K562 (cell line): ENCODE results near the gene GPNMB. TPM values are rescaled to one million over a fixed set of nuclear protein-coding genes. Genes with fewer than 3 reads are reported as not detected.

ENCODE experiments used
- ATAC-seq: fragments of 200-7000 bp; cut with Tn5 transposase; 3 replicates; pipeline ENCODE4 v1.9.1; 2020; ENCODE audit warnings: moderate library complexity
- BruUV-seq: library from RNA; stranded (reverse); fragments of 400-500 nt; replicated peaks from 2 replicates; lab custom pipeline; 2021; lab: Mats Ljungman, UMichigan
- CTCF ChIA-PET: fragments of 300-600 bp; formaldehyde crosslinking; extraction: SDS; loops from one replicate; lab custom pipeline; 2021; ENCODE audit warnings: low intra/inter-chr PET ratio; lab: Yijun Ruan, JAX
- POLR2A ChIA-PET: fragments of 300-600, 350-650 bp; sonication (Branson Sonifier 250); formaldehyde crosslinking; extraction: SDS; loops from one replicate; lab custom pipeline; 2021; ENCODE audit warnings: antibody characterized with exemption, inconsistent platforms; lab: Yijun Ruan, JAX
- DNase-seq, 4 experiments: peaks; one replicate each; pipeline versions ENCODE4 v3.0.0 to v3.0.0-alpha.2; 2011 to 2018; ENCODE audit warnings: low spot score in 3 of 4, mixed read lengths in 3 of 4; ENCODE audit errors: extremely low read depth in 1 of 4
- FAIRE-seq: peaks from 2 replicates; lab custom pipeline; 2011; peaks lifted over from hg19 to GRCh38; lab: Jason Lieb, UNC
- H2AFZ ChIP-seq: 2 replicates; pipeline ENCODE4 v1.6.0; 2011; ENCODE audit warnings: low read depth, low read length, control low read depth, inconsistent platforms
- H3K27ac ChIP-seq: fragments of 200-600 bp; 3 replicates; pipeline ENCODE4 v1.8.0; 2011; ENCODE audit warnings: low read depth, mild to moderate bottlenecking, control low read depth, inconsistent platforms, low read length, moderate library complexity, mixed read lengths; ENCODE audit errors: extremely low read depth
- H3K27me3 ChIP-seq, 2 experiments: fragments of 300-600 bp in 1 of 2; 2 replicates in 1 of 2; 3 replicates in 1 of 2; pipeline versions ENCODE4 v1.6.0 to v1.8.0; 2011; ENCODE audit warnings: inconsistent platforms in 2 of 2, low read length in 2 of 2, mild to moderate bottlenecking in 1 of 2, mixed read lengths in 1 of 2, moderate library complexity in 1 of 2; ENCODE audit not compliant: control insufficient read depth in 2 of 2, insufficient read depth in 2 of 2
- H3K36me3 ChIP-seq: fragments of 300-600 bp; 3 replicates; pipeline ENCODE4 v1.8.0; 2011; ENCODE audit warnings: mild to moderate bottlenecking, low read length, inconsistent platforms; ENCODE audit not compliant: control insufficient read depth, insufficient read depth
- H3K4me1 ChIP-seq, 2 experiments: fragments of 200-600 bp in 1 of 2; replicated peaks in 1 of 2; 2 replicates in 1 of 2; 3 replicates in 1 of 2; pipeline versions ENCODE4 v1.5.1 to v1.8.0; 2011; ENCODE audit warnings: inconsistent platforms in 2 of 2, low read length in 2 of 2, mild to moderate bottlenecking in 1 of 2, mixed read lengths in 1 of 2, moderate library complexity in 1 of 2; ENCODE audit not compliant: control insufficient read depth in 2 of 2, insufficient read depth in 2 of 2
- H3K4me2 ChIP-seq: 2 replicates; pipeline ENCODE4 v1.6.1; 2011; ENCODE audit warnings: low read length, control low read depth, inconsistent platforms, mixed read lengths; ENCODE audit not compliant: insufficient read depth
- H3K4me3 ChIP-seq: fragments of 200-600 bp; sonication (generic), shearing (Covaris generic); 2 replicates; pipeline ENCODE4 v1.5.1; 2016; ENCODE audit warnings: control low read depth, inconsistent platforms
- H3K79me2 ChIP-seq: fragments of 200-600 bp; 3 replicates; pipeline ENCODE4 v1.8.0; 2011; ENCODE audit warnings: low read length, inconsistent platforms; ENCODE audit not compliant: control insufficient read depth, insufficient read depth
- H3K9ac ChIP-seq, 2 experiments: 2 replicates each; pipeline versions ENCODE4 v1.6.0 to v1.6.1; 2011; ENCODE audit warnings: low read depth in 2 of 2, low read length in 2 of 2, control low read depth in 1 of 2, inconsistent platforms in 1 of 2, mild to moderate bottlenecking in 1 of 2, mixed read lengths in 1 of 2; ENCODE audit not compliant: insufficient read depth in 1 of 2
- H3K9me1 ChIP-seq: one replicate; pipeline ENCODE4 v1.6.0; 2011; ENCODE audit warnings: inconsistent platforms, mild to moderate bottlenecking, low read length, moderate library complexity; ENCODE audit not compliant: control insufficient read depth, insufficient read depth
- H3K9me3 ChIP-seq: replicated peaks from 2 replicates; pipeline ENCODE4 v1.5.1; 2011; ENCODE audit warnings: low read depth, low read length, inconsistent platforms; ENCODE audit not compliant: control insufficient read depth, insufficient read depth
- H4K20me1 ChIP-seq: replicated peaks from 2 replicates; pipeline ENCODE4 v1.6.1; 2011; ENCODE audit warnings: low read length, inconsistent platforms, mixed read lengths; ENCODE audit not compliant: control insufficient read depth, insufficient read depth
- ATF3 ChIP-seq, 2 experiments: fragments of 450-650 bp in 1 of 2; sonication (generic) in 1 of 2; formaldehyde crosslinking in 1 of 2; IDR thresholded peaks in 1 of 2; conservative IDR thresholded peaks in 1 of 2; 2 replicates each; pipeline versions ENCODE4 v1.6.1 to v1.8.1; 2016 to 2023; ENCODE audit warnings: mild to moderate bottlenecking in 2 of 2, moderate library complexity in 2 of 2, inconsistent platforms in 1 of 2, missing genetic modification reagents in 1 of 2
- BRD4 ChIP-seq: fragments of 200-600 bp; sonication (generic); IDR thresholded peaks from 2 replicates; pipeline ENCODE4 v1.6.1; 2017; ENCODE audit warnings: inconsistent platforms
- CREB3L1 ChIP-seq: fragments of 450-650 bp; IDR thresholded peaks from 2 replicates; pipeline ENCODE4 v1.6.1; 2014; ENCODE audit warnings: low read depth, mild to moderate bottlenecking, moderate library complexity, borderline replicate concordance
- HDAC8 ChIP-seq: fragments of 450-650 bp; IDR thresholded peaks from 2 replicates; pipeline ENCODE4 v1.6.1; 2016; ENCODE audit warnings: mild to moderate bottlenecking, missing genetic modification characterization, moderate library complexity, missing compliant biosample characterization
- HDGF ChIP-seq: fragments of 450-650 bp; IDR thresholded peaks from 2 replicates; pipeline ENCODE4 v1.6.1; 2016
- MECOM ChIP-seq: fragments of 250-450 bp; sonication (Bioruptor Pico); IDR thresholded peaks from 2 replicates; pipeline ENCODE4 v1.8.0; 2022; ENCODE audit warnings: inconsistent platforms
- NBN ChIP-seq: fragments of 450-650 bp; IDR thresholded peaks from 2 replicates; pipeline ENCODE4 v1.6.1; 2016; ENCODE audit warnings: low read depth, mild to moderate bottlenecking
- ZBTB1 ChIP-seq: sonication (generic); formaldehyde crosslinking; IDR thresholded peaks from 2 replicates; pipeline ENCODE4 v1.8.1; 2023; ENCODE audit warnings: missing genetic modification reagents, low read depth, mild to moderate bottlenecking, borderline replicate concordance
- ZNF217 ChIP-seq: sonication (generic); formaldehyde crosslinking; IDR thresholded peaks from 2 replicates; pipeline ENCODE4 v1.8.0; 2022; ENCODE audit warnings: mild to moderate bottlenecking, missing genetic modification reagents
- ZNF740 ChIP-seq, 3 experiments: fragments of 200-800 bp in 1 of 3; sonication (Bioruptor generic) in 1 of 3; sonication (generic) in 1 of 3; formaldehyde crosslinking in 1 of 3; IDR thresholded peaks; 2 replicates each; pipeline versions ENCODE4 v1.6.1 to v1.8.0; 2016 to 2022; ENCODE audit warnings: mild to moderate bottlenecking in 2 of 3, missing compliant biosample characterization in 2 of 3, missing genetic modification characterization in 2 of 3, missing genetic modification reagents in 1 of 3
- WGBS: fragments of 100-300 bp; shearing (Covaris generic); methylation state at CpG from one replicate; pipeline ENCODE4 v1.1.6; 2016; ENCODE audit warnings: low coverage, mixed read lengths; ENCODE audit not compliant: insufficient coverage; ENCODE audit errors: missing lambda C conversion rate; 5-methylcytosine and 5-hydroxymethylcytosine counted together
- in situ Hi-C: fragments of 300-500 bp; cut with MboI; formaldehyde crosslinking; loops from 4 replicates; pipeline ENCODE4 v1.15.0; 2018; ENCODE audit warnings: inconsistent platforms, mixed read lengths
- intact Hi-C: fragments of 100-400 bp; cut with micrococcal nuclease; formaldehyde crosslinking; loops from 2 replicates; pipeline ENCODE4 v1.14.2; 2022
- polyA plus RNA-seq, 8 experiments: library from polyadenylated mRNA; depleted of rRNA in 4 of 8; stranded (reverse) in 5 of 8; unstranded in 3 of 8; fragments of >200 nt; fragmentation: Nextera tagmentation in 2 of 8; fragmentation: Illumina TruSeq in 1 of 8; extraction: Ambion mirVana in 2 of 8; extraction: Trizol in 1 of 8; gene quantifications; 2 replicates each; pipeline versions ENCODE4 v1.2.1 to v1.2.3, GENCODE V29; 2011 to 2014; ENCODE audit warnings: inconsistent platforms in 1 of 8, missing spikeins in 1 of 8
- total RNA-seq, 7 experiments: library from RNA; depleted of rRNA in 6 of 7; stranded (reverse); fragments of >200 nt in 6 of 7; fragmentation: Illumina TruSeq in 2 of 7; extraction: Trizol in 2 of 7; gene quantifications; 2 replicates each; pipeline versions ENCODE4 v1.2.1 to v1.2.3, GENCODE V29; 2011 to 2021; ENCODE audit warnings: low replicate concordance in 1 of 7

The GPNMB gene
- total and polyA plus RNA-seq, 9 of the 15 experiments (the other 6 are each of a cell fraction or from before 2014, with no cell fraction given), result 0.15 to 0.72 (median 0.33) TPM

GRCh38 chr7:23285657-23286646 is 39.4 kb downstream of the GPNMB start (continued):
- TF ChIP-seq ZNF217 (CRISPR knock-in tag) (no peak), MECOM (no peak), HDAC8 (tag) (no peak)

- DNase-seq (no peak), ATAC-seq (0 out of 3 replicates have a peak, but pooled peaks have one; percentile 28), FAIRE-seq (no peak)
- 62% methylated on average over 5 of the region's 5 CpGs for WGBS
- no peaks in the 10 kb centered on the region for H3K27me3 ChIP-seq
- H3K36me3 ChIP-seq, result no peaks in the 10 kb centered on the region
- no peak overlapping the region for H3K4me3 ChIP-seq
- H4K20me1 ChIP-seq, result no peaks in the 10 kb centered on the region
- H3K27ac ChIP-seq, result no peak overlapping the region
- no peaks in the 10 kb centered on the region; a peak in 1 of 5 replicates for H3K4me1 ChIP-seq
- H3K9me3 ChIP-seq, result no peaks in the 10 kb centered on the region
- no TSS peak for BruUV-seq
- ChIA-PET CTCF (no interaction called here), POLR2A (no interaction called here)
- no peaks in the 10 kb centered on the region for H3K79me2 ChIP-seq
- H2AFZ ChIP-seq, result 0 out of 2 replicates have a peak overlapping the region, but pooled peaks have one; percentile 31
- intact Hi-C loops, result no loop called here
- H3K9me1 ChIP-seq, result no peaks in the 10 kb centered on the region
- H3K9ac ChIP-seq, result no peak overlapping the region
- in situ Hi-C loops, result no loop called here
- H3K4me2 ChIP-seq, result no peak overlapping the region
- no peak for TF ChIP-seq BRD4
- no peak for TF ChIP-seq ZNF740 (CRISPR knock-in tag; IDR thresholded peaks at IDR 0.05)
- TF ChIP-seq ZNF740 (tag; IDR thresholded peaks at IDR 0.05), result no peak
- no peak for TF ChIP-seq ZBTB1 (CRISPR knock-in tag)
- TF ChIP-seq ATF3 (IDR thresholded peaks at IDR 0.05), result no peak
- no peak for TF ChIP-seq ATF3 (CRISPR knock-in tag; conservative IDR thresholded peaks at IDR 0.05)
- TF ChIP-seq CREB3L1, result no peak
- TF ChIP-seq HDGF, result no peak
- TF ChIP-seq NBN, result no peak
These were observed 41.0 kb downstream of the GPNMB start for GRCh38 chr7:23287612-23288011.
